Skeletal muscle tissue (tissue), 4 donors: Measurements from ENCODE around the gene AUTS2. TPM values are rescaled to one million over a fixed set of nuclear protein-coding genes. Genes with fewer than 3 reads are reported as not detected.
"Not testable (repeated sequence)": the region's sequence is repeated elsewhere in the genome, so short reads cannot be mapped to it uniquely, and the experiment has no call there.

Source experiments
- H3K27ac ChIP-seq: one replicate; pipeline ENCODE4 v1.7.0; 2013; ENCODE audit warnings: mild to moderate bottlenecking, low read depth, low read length, inconsistent platforms
- H3K27me3 ChIP-seq, 3 donors: one replicate each; pipeline ENCODE4 v1.7.0; 2013; ENCODE audit warnings: low read length in 3 of 3; ENCODE audit not compliant: control insufficient read depth in 3 of 3, insufficient read depth in 3 of 3
- H3K36me3 ChIP-seq, 3 donors: one replicate each; pipeline ENCODE4 v1.7.0; 2013; ENCODE audit warnings: low read length in 3 of 3; ENCODE audit not compliant: control insufficient read depth in 3 of 3, insufficient read depth in 3 of 3
- H3K4me1 ChIP-seq, 3 donors: one replicate each; pipeline ENCODE4 v1.7.0; 2013; ENCODE audit warnings: low read length in 3 of 3, mild to moderate bottlenecking in 3 of 3; ENCODE audit not compliant: control insufficient read depth in 3 of 3, insufficient read depth in 3 of 3
- H3K4me3 ChIP-seq, 3 donors: one replicate each; pipeline ENCODE4 v1.7.0; 2013; ENCODE audit warnings: low read length in 3 of 3
- H3K9ac ChIP-seq, 3 donors: one replicate each; pipeline ENCODE4 v1.7.0; 2013; ENCODE audit warnings: low read length in 3 of 3, mild to moderate bottlenecking in 3 of 3, moderate library complexity in 2 of 3, low read depth in 1 of 3
- H3K9me3 ChIP-seq, 3 donors: one replicate each; pipeline ENCODE4 v1.7.0; 2013; ENCODE audit warnings: low read length in 3 of 3; ENCODE audit not compliant: control insufficient read depth in 3 of 3
- total RNA-seq: library from RNA; depleted of rRNA; stranded (reverse); fragments of >200 nt; gene quantifications from one replicate; pipeline ENCODE4 v1.2.3, GENCODE V29; 2014
- donor health status: Osteomylitis.

AUTS2 gene
- total RNA-seq, 1 donor from 2014 or later: 43.3 TPM

DNA sequence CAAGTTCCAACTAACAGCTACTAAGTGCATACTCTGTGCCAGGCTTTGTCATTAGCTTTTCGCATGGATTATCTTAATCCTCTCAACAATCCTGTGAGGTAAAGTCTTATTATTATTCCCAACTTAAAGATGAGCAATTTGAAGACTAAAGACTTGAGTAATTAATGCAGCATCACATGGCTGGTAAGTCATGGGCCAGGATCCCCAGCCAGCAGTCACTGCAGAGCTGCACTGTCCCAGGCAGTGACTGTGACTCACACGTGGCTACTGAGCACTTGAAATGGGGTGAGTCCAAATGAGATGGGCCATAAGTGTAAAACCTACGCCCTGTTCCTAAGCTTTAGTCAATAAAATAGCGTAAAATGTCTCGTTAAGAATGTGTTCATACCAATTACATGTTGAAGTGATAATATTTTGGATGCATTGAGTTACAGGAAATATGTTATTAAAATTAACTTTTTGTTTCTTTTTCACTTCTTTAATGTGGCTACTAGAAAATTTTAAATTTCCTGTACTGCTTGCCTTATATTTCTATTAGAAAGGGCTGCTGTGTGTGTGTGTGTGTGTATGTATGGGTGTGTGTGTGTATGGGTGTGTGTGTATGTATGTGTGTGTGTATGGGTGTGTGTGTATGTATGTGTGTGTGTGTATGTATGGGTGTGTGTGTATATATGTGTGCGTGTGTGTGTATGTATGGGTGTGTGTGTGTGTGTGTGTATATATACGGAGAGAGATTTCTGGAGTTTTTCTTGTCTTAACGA, 756.3 kb downstream of the AUTS2 start:
- Histone ChIP-seq H3K9ac (no peak overlapping the region), H3K36me3 (no peaks in the 10 kb centered on the region), H3K9me3 (no peaks in the 10 kb centered on the region)

DNA sequence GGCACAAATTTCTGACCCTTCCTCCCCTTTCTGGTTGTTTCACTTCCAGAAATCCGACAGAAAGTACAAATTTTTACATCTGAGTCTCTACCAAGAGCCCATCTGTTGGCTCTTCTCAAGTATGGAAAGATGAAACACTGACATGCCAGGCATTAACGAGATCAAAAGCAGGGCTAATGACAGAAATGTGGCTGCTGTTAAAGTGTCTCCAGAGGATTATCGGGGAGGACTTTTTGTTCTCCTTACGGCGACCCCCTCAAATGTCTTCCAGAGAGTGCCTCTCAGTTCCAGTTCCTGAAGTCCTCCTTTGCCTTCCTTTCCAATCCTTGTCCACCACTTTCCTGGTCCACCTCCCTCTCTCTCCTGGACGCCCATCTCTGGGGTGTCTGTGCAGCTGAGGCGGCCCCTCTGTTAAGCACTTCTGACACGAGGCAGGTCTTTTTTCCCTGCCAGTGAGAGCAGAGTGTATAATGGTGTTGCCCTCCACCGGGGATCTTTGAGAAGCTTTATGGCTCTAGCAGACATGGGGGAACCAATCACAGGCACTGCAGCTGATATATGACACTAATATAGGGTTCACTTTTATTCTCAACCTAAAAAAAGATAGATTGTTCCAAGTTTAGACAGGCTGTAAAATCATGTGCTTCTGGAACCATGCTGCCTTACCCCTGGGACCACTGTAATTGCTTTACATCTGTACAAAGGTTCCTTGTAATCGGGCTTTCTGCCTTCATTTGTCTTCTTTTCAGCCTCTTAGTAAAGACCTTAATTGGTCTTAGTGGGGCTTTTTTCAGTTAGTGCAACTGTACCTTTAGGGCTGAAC, 757.1 kb downstream of the AUTS2 start:
- no peak overlapping the region for H3K9ac ChIP-seq
- H3K4me1 ChIP-seq: peaks cover 0 to 8% (median 0%) of the 10 kb centered on the region in 3 donors
- no peaks in the 10 kb centered on the region for H3K36me3 ChIP-seq
- no peak overlapping the region for H3K27ac ChIP-seq
- H3K9me3 ChIP-seq: no peaks in the 10 kb centered on the region
- H3K4me3 ChIP-seq: no peak overlapping the region
- H3K27me3 ChIP-seq: no peaks in the 10 kb centered on the region

More for the DNA sequence above, 756.3 kb downstream of the AUTS2 start:
- Histone ChIP-seq H3K27ac (no peak overlapping the region), H3K4me1 (peaks cover 0 to 8% (median 0%) of the 10 kb centered on the region in 3 donors), H3K4me3 (no peak overlapping the region), H3K27me3 (no peaks in the 10 kb centered on the region)

DNA sequence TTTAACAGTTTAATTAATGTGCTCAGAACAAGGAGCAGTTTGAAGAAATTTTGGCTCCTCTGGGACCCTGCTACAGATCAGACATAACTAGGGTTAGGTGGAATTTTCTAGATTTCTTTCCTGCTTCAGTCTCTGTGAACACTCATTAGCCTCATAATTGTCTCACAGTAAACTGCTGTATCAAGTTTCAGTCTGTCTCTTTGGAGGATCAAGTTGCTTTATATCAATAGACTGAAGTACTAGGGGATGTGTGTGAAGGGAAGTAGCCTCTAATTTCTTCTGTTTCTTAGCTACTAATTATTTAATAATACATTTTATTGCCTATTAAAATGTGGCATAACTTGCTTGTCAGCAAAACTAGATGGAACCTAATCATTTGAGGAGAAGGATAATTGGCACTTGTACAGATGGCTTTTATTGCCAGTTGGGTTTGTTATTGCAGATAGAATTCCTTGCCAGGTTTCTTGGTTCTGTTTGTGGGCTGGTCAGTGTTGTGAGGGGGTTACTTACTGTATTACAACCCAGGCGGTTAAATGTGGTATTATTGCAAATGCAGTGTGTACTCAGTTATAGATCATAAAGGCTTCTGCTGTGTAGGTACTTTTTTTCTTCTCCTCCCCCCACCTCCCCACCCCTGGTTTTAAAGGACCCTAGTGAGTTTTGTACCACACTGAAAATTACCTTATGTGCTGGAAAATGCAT, 758.0 kb downstream of the AUTS2 start:
- Histone ChIP-seq H3K4me3 (no peak overlapping the region), H3K9ac (no peak overlapping the region), H3K9me3 (no peaks in the 10 kb centered on the region), H3K27ac (no peak overlapping the region), H3K36me3 (no peaks in the 10 kb centered on the region), H3K27me3 (no peaks in the 10 kb centered on the region), H3K4me1 (peaks cover 0 to 8% (median 0%) of the 10 kb centered on the region in 3 donors)

DNA sequence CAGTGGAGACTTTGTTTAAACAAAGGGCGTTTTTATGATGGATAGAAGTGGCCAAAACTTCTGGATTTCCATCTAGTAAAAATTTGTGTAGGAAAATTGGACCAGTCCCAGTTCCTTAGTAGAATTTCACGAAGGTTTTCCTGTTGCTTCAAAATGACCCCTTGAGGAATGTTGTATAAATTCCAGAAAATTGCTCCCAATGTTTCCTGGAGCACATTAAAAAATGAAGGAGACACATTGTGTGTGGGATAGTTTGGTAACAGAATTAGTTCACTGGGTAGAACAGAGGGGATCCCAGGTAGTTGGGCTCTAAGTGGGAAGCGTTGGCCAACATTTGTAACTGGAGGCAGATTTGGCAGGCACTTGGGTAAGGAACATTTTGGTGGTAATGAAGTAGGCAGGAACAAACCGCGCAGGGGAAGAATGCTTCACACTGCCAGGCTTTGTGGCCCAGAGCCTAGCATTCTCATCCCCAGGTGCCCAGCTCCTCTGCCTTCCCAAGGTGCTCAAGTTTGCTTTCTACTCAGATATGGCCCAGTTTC, 758.6 kb downstream of the AUTS2 start:
- no peak overlapping the region for H3K9ac ChIP-seq
- H3K9me3 ChIP-seq: no peaks in the 10 kb centered on the region
- no peaks in the 10 kb centered on the region for H3K36me3 ChIP-seq
- no peaks in the 10 kb centered on the region for H3K27me3 ChIP-seq
- peaks cover 0 to 8% (median 0%) of the 10 kb centered on the region in 3 donors for H3K4me1 ChIP-seq
- no peak overlapping the region for H3K4me3 ChIP-seq
- no peak overlapping the region for H3K27ac ChIP-seq

DNA sequence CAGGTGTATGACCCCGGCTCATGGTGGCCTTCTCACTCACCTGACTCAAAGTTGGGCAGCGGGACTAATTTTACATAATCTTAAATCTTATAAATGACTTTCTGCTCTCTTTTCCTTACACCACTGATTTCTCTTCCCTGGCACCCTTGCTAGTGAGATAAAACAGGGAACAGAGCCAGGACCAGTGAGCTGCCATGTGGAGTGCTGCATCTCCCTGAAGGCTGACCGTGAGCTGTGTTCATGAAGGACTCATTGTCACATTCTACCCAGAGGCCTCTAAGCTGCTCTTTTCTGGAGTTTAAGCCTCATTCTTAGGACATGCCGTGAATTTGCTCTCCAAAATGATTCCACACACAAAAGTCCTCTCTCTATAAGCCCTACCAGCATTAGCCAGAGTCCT, 762.3 kb downstream of the AUTS2 start:
- Histone ChIP-seq H3K4me3 (no peak overlapping the region), H3K27me3 (no peaks in the 10 kb centered on the region), H3K4me1 (peaks cover 0 to 2% (median 0%) of the 10 kb centered on the region in 3 donors), H3K27ac (no peak overlapping the region), H3K36me3 (no peaks in the 10 kb centered on the region), H3K9me3 (no peaks in the 10 kb centered on the region), H3K9ac (no peak overlapping the region)

DNA sequence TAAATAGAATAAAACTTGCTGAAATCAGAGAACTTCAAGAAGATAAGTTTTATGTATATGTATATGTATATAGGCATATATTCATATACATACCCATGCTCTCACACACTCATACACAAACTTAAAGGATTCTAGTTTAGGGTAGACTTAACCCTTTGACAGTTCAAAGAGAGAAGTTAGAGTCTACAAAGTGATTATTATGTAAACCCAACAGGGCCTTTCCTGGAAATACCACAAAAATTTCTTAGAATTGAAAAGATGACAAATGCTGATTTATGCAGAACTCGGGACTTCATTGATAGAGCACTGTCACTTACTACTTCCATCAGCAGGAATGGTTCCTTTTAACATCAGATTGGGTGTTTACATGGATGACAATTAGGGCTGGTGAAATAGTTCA, 763.5 kb downstream of the AUTS2 start:
- no peaks in the 10 kb centered on the region for H3K4me1 ChIP-seq
- no peak overlapping the region for H3K9ac ChIP-seq
- no peaks in the 10 kb centered on the region for H3K27me3 ChIP-seq
- no peak overlapping the region for H3K4me3 ChIP-seq
- no peaks in the 10 kb centered on the region for H3K9me3 ChIP-seq
- no peaks in the 10 kb centered on the region for H3K36me3 ChIP-seq
- H3K27ac ChIP-seq: no peak overlapping the region

DNA sequence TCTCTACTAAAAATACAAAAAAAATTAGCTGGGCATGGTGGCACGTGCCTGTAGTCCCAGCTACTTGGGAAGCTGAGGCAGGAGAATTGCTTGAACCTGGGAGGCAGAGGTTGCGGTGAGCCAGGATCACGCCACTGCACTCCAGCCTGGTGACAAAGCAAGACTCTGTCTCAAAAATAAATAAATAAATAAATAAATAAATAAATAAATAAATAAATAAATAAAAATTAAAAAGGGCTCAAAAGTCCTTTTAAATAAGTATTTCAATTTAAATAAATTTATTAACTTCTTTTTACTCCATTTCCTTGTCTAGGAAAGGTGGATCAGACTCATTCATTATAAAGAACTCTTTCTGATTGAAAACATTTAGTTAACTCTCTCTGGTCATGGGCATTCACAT, 766.1 kb downstream of the AUTS2 start:
- not testable (repeated sequence) for H3K4me3 ChIP-seq, H3K27me3 ChIP-seq, H3K9me3 ChIP-seq, H3K36me3 ChIP-seq, H3K9ac ChIP-seq, H3K27ac ChIP-seq, H3K4me1 ChIP-seq

DNA sequence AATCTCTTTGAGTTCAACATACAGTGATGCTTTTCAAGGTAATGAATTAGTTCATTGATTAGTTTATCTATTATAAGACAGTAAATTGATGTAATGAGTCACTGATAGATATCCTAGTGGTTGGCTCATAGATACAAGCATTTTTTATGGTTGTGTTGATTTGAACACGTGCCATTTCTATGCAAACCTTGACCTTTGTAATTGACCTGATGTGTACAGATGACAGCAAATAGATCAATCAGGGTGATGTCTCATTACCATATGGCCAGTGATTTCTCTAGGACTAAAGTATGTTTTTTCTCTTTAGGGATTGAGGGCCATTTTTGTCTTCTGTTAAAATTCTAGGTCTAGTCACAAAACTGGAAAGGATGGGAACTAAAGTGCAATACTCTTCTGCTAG, 773.4 kb downstream of the AUTS2 start:
- peaks cover 0 to 2% (median 0%) of the 10 kb centered on the region in 3 donors for H3K4me1 ChIP-seq
- no peak overlapping the region for H3K27ac ChIP-seq
- no peaks in the 10 kb centered on the region for H3K36me3 ChIP-seq
- no peak overlapping the region for H3K9ac ChIP-seq
- H3K4me3 ChIP-seq: no peak overlapping the region
- H3K9me3 ChIP-seq: no peaks in the 10 kb centered on the region
- no peaks in the 10 kb centered on the region for H3K27me3 ChIP-seq

DNA sequence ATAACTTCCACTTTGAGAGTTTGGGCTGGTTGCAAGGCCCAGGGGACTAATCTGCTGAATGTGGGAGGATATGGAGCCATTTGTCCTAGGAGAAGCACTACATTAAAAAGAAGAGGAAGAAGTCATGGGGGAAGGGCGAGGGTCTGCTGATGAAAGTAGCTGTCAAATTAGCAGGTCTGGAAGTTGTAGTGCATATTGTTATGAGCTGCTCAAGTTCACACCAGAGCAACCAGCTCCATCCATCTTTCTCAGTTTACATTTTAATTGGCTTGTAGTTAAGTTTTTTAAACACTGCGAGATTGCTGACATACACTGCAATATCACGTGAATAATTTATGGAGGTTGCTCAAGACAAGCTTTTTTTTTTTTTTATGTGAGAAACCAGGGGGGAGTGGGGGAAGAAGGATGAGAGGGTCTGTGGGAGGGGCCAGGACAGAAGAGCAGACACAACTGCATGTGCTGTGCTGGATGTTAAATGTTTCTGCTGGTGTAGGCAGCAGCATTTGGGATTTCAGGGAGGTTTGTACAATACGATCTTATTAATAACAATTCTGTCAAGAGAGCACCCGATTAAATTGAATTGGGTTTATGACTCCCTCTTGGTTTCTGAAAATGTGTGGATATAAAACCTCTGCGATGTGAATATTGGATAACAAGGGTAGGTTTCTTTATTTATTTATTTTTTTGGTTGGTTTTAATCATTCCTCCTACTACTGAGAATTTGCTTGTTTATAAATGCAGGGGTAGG, 774.7 kb downstream of the AUTS2 start:
- H3K36me3 ChIP-seq: no peaks in the 10 kb centered on the region

More for the DNA sequence above, 774.7 kb downstream of the AUTS2 start:
- H3K27me3 ChIP-seq: no peaks in the 10 kb centered on the region
- H3K4me3 ChIP-seq: no peak overlapping the region
- no peak overlapping the region for H3K9ac ChIP-seq
- H3K4me1 ChIP-seq: peaks cover 0 to 2% (median 0%) of the 10 kb centered on the region in 3 donors
- no peak overlapping the region for H3K27ac ChIP-seq
- no peaks in the 10 kb centered on the region for H3K9me3 ChIP-seq
